HG03442 (cell line): ENCODE measurements around the gene TTC33.
A peak's percentile ranks its signal among the peaks of the same experiment; 100 is the strongest.
"Not testable (repeated sequence)": the region's sequence is repeated elsewhere in the genome, so short reads cannot be mapped to it uniquely, and the experiment has no call there.

Source experiments
- ATAC-seq: cut with Tn5 transposase; IDR thresholded peaks from one replicate; pipeline ENCODE4 v1.9.1; 2021; ENCODE audit warnings: mild to moderate bottlenecking, moderate library complexity; ENCODE audit not compliant: unreplicated experiment

Gene TTC33

GRCh38 chr5:40577718-40578117 is 178.0 kb downstream of the TTC33 start:
- no peak for ATAC-seq

- no peak for ATAC-seq
Measured at GRCh38 chr5:40575921-40576320, 179.8 kb downstream of the TTC33 start.

DNA sequence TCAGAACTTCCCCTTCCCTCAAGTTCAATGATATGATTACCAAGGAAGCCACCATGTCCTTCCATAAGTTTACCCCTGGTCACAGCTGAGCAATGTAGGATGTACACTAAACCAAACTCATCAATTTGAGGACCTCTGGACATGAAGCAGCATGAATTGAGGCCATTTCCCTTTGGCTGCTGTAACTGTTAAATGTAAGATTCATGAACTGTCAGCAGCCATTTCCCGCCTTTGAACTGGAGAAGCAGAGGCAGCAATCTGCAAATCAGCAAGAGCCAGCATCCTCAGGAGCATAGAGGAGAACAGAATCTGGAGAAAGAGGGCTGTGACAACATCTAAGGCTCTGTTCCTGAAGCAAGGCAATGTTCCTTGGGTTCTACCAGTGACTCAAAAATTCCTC is 180.3 kb downstream of the TTC33 start:
- no peak for ATAC-seq

DNA sequence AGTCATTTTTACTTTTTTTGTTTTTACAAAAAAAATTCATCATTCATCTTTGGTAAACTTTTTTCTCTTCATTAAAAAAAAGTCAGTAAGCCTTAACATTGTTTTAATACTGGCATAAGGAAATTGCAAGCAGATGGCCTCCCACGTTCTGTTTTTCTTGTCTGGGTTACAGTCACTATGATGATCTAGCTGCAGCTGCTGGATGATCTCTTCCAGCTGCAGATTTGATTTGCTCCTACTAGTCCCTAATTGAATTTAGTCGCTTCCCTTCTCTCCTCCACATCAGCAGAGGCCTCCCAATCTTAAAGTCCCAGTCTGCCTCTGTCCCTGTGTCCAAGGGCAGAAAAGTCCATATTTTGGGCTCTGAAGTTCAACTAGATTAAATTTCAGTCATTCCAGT is 182.8 kb downstream of the TTC33 start:
- ATAC-seq = no peak

GRCh38 chr5:40572391-40572790 is 183.4 kb downstream of the TTC33 start:
- no peak for ATAC-seq

- no peak for ATAC-seq
Measured at GRCh38 chr5:40571729-40572128, 184.0 kb downstream of the TTC33 start.

- ATAC-seq = peak; percentile 84
Measured at GRCh38 chr5:40570408-40571129, 185.2 kb downstream of the TTC33 start.

DNA sequence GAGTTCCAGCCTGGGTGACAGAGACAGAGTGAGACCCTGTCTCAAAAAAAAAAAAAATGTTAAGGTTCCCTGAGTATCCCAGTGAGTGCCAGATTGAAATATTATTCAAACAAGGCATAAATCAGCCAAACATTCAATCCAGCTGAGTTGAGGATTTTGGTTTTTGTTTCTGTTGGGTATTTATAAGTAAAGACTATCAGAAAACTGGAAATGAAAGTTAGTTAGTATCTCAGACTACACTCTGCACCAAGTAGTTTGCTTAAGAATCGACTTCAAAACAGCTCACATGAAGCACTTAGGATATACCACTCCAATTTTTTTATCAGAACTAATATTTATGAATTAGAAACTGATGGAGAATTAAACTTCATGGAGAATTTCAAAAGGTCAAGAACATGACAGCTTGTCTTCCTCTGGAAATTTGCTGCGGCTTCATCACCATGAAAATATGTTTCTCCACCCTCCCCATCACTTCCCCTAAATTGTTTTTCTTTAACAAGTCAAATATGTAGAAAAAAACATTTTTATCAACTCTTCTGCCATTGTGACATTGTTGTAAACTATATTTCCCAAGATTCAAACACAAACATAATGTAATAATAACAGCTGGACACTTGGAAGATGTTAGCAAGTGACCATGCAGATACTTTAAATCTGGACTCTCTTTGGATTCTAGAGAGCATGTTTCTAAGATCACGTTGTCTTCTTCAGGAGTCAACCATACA is 186.1 kb downstream of the TTC33 start:
- peak; percentile 36 for ATAC-seq

DNA sequence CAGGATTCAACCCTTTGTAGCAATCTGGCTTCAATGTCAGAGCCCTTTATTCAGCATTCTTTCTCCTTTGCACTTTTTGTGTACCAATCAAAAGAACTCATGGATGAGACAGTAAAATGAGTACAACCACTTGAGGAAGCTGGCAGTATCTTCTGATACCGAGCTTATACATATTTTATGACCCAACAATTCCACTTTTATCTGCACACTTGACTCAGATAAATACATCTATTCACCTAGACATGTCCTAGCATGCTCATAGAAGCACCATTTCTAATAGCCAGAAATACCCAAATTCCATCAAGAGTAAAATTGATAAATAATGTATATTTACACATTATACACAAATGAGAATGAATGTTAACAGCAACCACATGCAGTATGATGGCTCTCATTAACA is 187.2 kb downstream of the TTC33 start:
- ATAC-seq = no peak

DNA sequence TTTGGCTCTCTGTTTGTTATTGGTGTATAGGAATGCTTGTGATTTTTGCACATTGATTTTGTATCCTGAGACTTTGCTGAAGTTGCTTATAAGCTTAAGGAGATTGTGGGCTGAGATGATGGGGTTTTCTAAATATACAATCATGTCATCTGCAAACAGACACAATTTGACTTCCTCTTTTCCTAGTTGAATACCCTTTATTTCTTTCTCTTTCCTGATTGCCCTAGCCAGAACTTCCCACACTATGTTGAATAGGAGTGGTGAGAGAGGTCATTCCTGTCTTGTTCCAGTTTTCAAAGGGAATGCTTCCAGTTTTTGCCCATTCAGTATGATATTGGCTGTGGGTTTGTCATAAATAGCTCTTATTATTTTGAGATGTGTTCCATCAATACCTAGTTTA is 192.6 kb downstream of the TTC33 start:
- not testable (repeated sequence) for ATAC-seq

DNA sequence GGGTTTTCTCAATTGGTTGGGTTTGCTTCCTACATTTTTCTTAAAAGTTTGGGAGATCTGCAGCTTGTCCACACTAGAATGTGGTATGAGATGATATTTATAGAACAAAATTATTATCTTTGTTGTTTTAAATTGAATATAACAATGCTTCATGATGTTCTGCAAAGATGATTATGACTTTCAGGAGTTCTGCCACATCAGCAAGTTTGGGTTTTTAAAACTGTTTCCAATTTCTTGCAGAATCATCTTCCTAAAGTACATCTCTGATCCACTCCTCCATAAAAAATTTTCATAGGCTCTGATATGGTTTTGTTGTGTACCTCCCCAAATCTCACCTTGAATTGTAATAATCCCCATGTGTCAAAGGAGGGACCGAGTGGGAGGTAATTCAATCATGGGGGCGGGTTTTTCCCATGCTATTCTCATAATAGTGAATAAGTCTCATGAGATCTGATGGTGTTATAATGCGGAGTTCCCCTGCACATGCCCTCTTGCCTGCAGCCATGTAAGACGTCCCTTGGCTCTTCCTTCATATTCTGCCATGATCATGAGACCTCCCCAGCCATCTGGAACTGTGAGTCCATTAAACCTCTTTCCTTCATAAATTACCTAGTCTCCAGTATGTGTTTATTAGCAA is 195.2 kb downstream of the TTC33 start:
- no peak for ATAC-seq

- ATAC-seq = no peak
Measured at GRCh38 chr5:40559306-40559705, 196.5 kb downstream of the TTC33 start.

- no peak for ATAC-seq
Measured at GRCh38 chr5:40557501-40557900, 198.3 kb downstream of the TTC33 start.

- ATAC-seq = no peak
Measured at GRCh38 chr5:40556811-40557210, 198.9 kb downstream of the TTC33 start.

GRCh38 chr5:40555886-40556285 is 199.9 kb downstream of the TTC33 start:
- ATAC-seq = no peak

DNA sequence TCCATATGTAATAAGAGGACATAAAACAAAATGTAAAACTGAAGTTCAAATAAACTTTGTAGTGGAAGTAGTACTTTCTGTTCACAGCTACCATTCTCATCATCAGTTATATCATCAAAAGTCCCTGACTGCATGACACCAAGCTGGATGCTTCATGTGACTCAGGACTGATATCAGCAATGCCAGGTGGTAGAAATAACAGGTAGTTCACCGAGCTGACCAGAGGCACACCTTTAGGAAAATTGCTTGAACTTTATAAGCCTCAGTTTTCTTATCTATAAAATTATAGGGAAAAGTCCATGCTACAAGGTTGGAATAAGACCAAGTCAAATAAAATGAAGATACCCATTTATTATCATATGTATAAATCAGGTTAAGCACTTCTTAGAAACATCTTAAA is 200.9 kb downstream of the TTC33 start:
- ATAC-seq = no peak

GRCh38 chr5:40554054-40554453 is 201.7 kb downstream of the TTC33 start:
- ATAC-seq = no peak

- no peak for ATAC-seq
Measured at GRCh38 chr5:40552981-40553380, 202.8 kb downstream of the TTC33 start.

DNA sequence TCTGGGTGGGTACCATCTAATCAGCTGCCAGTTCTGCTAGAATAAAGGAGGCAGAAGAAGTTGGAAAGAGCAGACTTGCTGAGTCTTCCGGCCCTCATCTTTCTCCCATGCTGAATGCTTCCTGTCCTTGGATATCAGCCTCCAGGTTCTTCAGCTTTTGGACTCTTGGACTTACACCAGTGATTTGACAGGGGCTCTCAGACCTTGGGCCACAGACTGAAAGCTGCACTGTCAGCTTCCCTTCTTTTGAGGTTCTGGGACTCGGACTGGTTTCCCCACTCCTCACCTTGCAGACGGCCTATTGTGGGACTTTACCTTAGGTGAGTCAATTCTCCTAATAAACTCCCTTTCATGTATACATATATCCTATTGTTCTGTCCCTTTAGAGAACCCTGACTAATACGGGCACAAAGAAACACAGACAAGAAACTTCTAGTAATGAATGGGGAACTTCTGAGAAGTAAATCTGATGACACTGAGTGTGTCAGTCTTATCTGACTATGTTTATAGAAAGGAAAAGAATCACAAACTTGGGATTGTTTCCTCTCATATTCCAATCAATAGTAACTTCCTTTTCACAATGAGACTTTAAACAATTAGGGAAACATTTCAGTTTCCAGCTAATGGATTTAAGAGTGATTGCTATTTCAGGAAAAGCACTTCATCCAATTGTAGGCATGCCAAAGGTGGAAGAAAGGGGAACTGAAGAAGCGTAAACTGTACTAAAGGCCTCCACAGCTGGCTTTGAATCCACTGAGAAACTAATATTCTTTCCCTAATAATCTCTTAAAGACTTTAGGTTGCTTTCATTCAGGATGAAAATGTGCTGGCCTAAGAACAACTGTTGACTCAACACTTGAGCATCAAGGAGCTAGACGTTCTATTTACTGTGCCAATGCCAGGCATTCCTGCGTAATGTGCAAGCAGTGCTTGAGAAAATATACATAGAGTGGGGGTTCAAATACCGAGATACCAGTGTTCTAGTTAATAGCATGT is 204.0 kb downstream of the TTC33 start:
- ATAC-seq = no peak

- ATAC-seq = no peak
Measured at GRCh38 chr5:40550481-40550880, 205.3 kb downstream of the TTC33 start.

DNA sequence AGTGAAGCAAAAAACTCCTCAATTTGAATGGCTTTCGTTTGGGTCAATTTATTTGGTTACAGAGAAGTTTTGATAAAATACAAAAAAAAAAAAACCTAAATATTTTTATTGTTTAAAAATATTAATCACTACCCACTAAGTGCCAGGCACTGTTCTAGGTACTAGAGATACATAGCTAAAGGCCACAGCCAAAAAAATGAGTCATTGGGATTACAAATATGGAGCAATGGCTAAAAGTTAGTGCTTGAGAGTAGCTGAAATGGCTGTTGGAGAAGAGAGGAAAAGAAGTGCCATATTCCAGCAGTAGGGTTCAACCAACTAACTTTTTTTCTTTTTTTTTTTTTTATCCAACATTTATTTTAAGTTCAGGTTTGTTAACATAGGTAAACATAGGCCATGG is 206.1 kb downstream of the TTC33 start:
- no peak for ATAC-seq
